Endothelial cell of umbilical vein (primary cell): Measurements from ENCODE around the gene TFRC. TPM values are rescaled to one million over a fixed set of nuclear protein-coding genes. Genes with fewer than 3 reads are reported as not detected.

Source experiments
- BruUV-seq: library from RNA; stranded (reverse); fragments of 400-500 nt; replicated peaks from 2 replicates; lab custom pipeline; 2021; lab: Mats Ljungman, UMichigan
- CTCF ChIA-PET: fragments of 300-600, 350-600 bp; sonication (Branson Sonifier 250); formaldehyde crosslinking; loops from one replicate; lab custom pipeline; 2021; ENCODE audit warnings: antibody characterized with exemption, inconsistent platforms; lab: Charles Lee
- POLR2A ChIA-PET: fragments of 300-600, 350-600 bp; sonication (Branson Sonifier 250); formaldehyde crosslinking; loops from one replicate; lab custom pipeline; 2021; ENCODE audit warnings: antibody characterized with exemption, inconsistent platforms; lab: Charles Lee
- DNase-seq: peaks from one replicate; pipeline ENCODE4 v3.0.0-alpha.2; 2011; ENCODE audit warnings: low read depth, low spot score
- FAIRE-seq: peaks from 2 replicates; lab custom pipeline; 2011; peaks lifted over from hg19 to GRCh38; lab: Jason Lieb, UNC
- H2AFZ ChIP-seq: 2 replicates; pipeline ENCODE4 v1.6.0; 2012; ENCODE audit warnings: low read depth, low read length, control low read depth, inconsistent platforms
- H3K27ac ChIP-seq: 2 replicates; pipeline ENCODE4 v1.5.1; 2011; ENCODE audit warnings: low read depth, mild to moderate bottlenecking, control low read depth, low read length, moderate library complexity; ENCODE audit not compliant: insufficient read depth
- H3K27me3 ChIP-seq, 2 experiments: 2 replicates each; pipeline versions ENCODE4 v1.6.0 to v1.6.1; 2011; ENCODE audit warnings: low read length in 2 of 2, mixed read lengths in 1 of 2; ENCODE audit not compliant: control insufficient read depth in 2 of 2, insufficient read depth in 2 of 2
- H3K36me3 ChIP-seq, 2 experiments: 2 replicates in 1 of 2; 3 replicates in 1 of 2; pipeline ENCODE4 v1.5.1; 2011; ENCODE audit warnings: low read length in 2 of 2, mild to moderate bottlenecking in 1 of 2, moderate library complexity in 1 of 2; ENCODE audit not compliant: control insufficient read depth in 2 of 2, insufficient read depth in 2 of 2; ENCODE audit errors: extremely low read depth in 1 of 2
- H3K4me1 ChIP-seq: 3 replicates; pipeline ENCODE4 v1.5.1; 2011; ENCODE audit warnings: mild to moderate bottlenecking, low read length; ENCODE audit not compliant: control insufficient read depth, insufficient read depth; ENCODE audit errors: extremely low read depth
- H3K4me2 ChIP-seq: 2 replicates; pipeline ENCODE4 v1.6.1; 2011; ENCODE audit warnings: low read length, control low read depth, mixed read lengths; ENCODE audit not compliant: insufficient read depth
- H3K4me3 ChIP-seq, 3 experiments: fragments of 200-600 bp in 1 of 3; sonication (generic), shearing (Covaris generic) in 1 of 3; replicated peaks in 1 of 3; 2 replicates each; pipeline ENCODE4 v1.5.1; 2011 to 2016; ENCODE audit warnings: control low read depth in 3 of 3, low read length in 3 of 3, mild to moderate bottlenecking in 2 of 3, inconsistent platforms in 1 of 3, low read depth in 1 of 3, moderate library complexity in 1 of 3; ENCODE audit not compliant: insufficient read depth in 1 of 3
- H3K79me2 ChIP-seq: 2 replicates; pipeline ENCODE4 v1.6.0; 2012; ENCODE audit warnings: low read length, inconsistent platforms; ENCODE audit not compliant: control insufficient read depth, insufficient read depth
- H3K9ac ChIP-seq: replicated peaks from 2 replicates; pipeline ENCODE3; 2011; ENCODE audit warnings: low read length, control low read depth; ENCODE audit not compliant: insufficient read depth; ENCODE audit errors: extremely low read depth
- H3K9me1 ChIP-seq: replicated peaks from 3 replicates; pipeline ENCODE4 v1.6.0; 2011; ENCODE audit warnings: mild to moderate bottlenecking, low read length; ENCODE audit not compliant: control insufficient read depth, insufficient read depth; ENCODE audit errors: extremely low read depth
- H3K9me3 ChIP-seq: replicated peaks from 2 replicates; pipeline ENCODE4 v1.5.1; 2012; ENCODE audit warnings: low read length, inconsistent platforms; ENCODE audit not compliant: control insufficient read depth, insufficient read depth
- H4K20me1 ChIP-seq: replicated peaks from 2 replicates; pipeline ENCODE3; 2011; ENCODE audit warnings: mild to moderate bottlenecking, low read length; ENCODE audit not compliant: control insufficient read depth, insufficient read depth; ENCODE audit errors: extremely low read depth
- CTCF ChIP-seq, 2 donors: IDR thresholded peaks; 1 replicate in 1 of 2; 2 replicates in 1 of 2; pipeline ENCODE4 v1.5.1; 2011; ENCODE audit warnings: low read length in 2 of 2, mild to moderate bottlenecking in 2 of 2, moderate library complexity in 2 of 2, control low read depth in 1 of 2, inconsistent platforms in 1 of 2, low read depth in 1 of 2; ENCODE audit not compliant: insufficient read depth in 1 of 2; ENCODE audit errors: extremely low read depth in 1 of 2
- EZH2 ChIP-seq: IDR thresholded peaks from 2 replicates; pipeline ENCODE4 v1.6.1; 2012; ENCODE audit warnings: borderline replicate concordance, low read depth, mild to moderate bottlenecking, moderate library complexity, low read length, inconsistent platforms; ENCODE audit not compliant: severe bottlenecking
- FOS ChIP-seq: IDR thresholded peaks from 2 replicates; pipeline ENCODE4 v1.6.1; 2011; ENCODE audit warnings: mild to moderate bottlenecking, low read length, moderate library complexity, borderline replicate concordance; ENCODE audit not compliant: insufficient read depth
- GATA2 ChIP-seq: IDR thresholded peaks from 2 replicates; pipeline ENCODE4 v1.7.0; 2011; ENCODE audit warnings: low read depth, mild to moderate bottlenecking, moderate library complexity, mixed read lengths, low read length; ENCODE audit not compliant: insufficient read length, insufficient read depth
- MAX ChIP-seq: IDR thresholded peaks from 2 replicates; pipeline ENCODE4 v1.6.1; 2011; ENCODE audit not compliant: insufficient read depth, insufficient read length
- MYC ChIP-seq: IDR thresholded peaks from one replicate; pipeline ENCODE4 v1.6.1; 2011; ENCODE audit warnings: mild to moderate bottlenecking, low read depth, low read length
- POLR2A ChIP-seq: IDR thresholded peaks from 2 replicates; pipeline ENCODE4 v1.6.1; 2012; ENCODE audit warnings: low read depth, mild to moderate bottlenecking, control low read depth, low read length
- POLR2AphosphoS5 ChIP-seq: IDR thresholded peaks from 2 replicates; pipeline ENCODE4 v1.6.1; 2012; ENCODE audit warnings: low read depth, mild to moderate bottlenecking, control low read depth, low read length, moderate library complexity; ENCODE audit not compliant: insufficient read depth
- dilution Hi-C: fragments of 300-500 bp; cut with MboI; formaldehyde crosslinking; loops from one replicate; pipeline ENCODE4 v1.15.0; 2019; ENCODE audit warnings: low sequenced_read_pairs; ENCODE audit not compliant: extremely low pct_ligation_motif_present
- intact Hi-C: fragments of 100-400 bp; cut with micrococcal nuclease; formaldehyde crosslinking; loops from one replicate; pipeline ENCODE4 v1.10.0; 2022
- polyA plus RNA-seq, 4 experiments: library from polyadenylated mRNA; depleted of rRNA in 3 of 4; stranded (reverse) in 3 of 4; unstranded in 1 of 4; fragments of >200 nt; gene quantifications; 2 replicates each; pipeline versions ENCODE4 v1.2.1 to v1.2.3, GENCODE V29; 2011 to 2012; ENCODE audit warnings: missing spikeins in 1 of 4
- total RNA-seq: library from RNA; stranded (reverse); gene quantifications from 2 replicates; pipeline ENCODE4 v1.2.3, GENCODE V29; 2021

Gene TFRC
- total and polyA plus RNA-seq, 2 donors (not counting 3 experiments of a cell fraction or from before 2014, with no cell fraction given): 14.1 to 69.6 TPM

DNA sequence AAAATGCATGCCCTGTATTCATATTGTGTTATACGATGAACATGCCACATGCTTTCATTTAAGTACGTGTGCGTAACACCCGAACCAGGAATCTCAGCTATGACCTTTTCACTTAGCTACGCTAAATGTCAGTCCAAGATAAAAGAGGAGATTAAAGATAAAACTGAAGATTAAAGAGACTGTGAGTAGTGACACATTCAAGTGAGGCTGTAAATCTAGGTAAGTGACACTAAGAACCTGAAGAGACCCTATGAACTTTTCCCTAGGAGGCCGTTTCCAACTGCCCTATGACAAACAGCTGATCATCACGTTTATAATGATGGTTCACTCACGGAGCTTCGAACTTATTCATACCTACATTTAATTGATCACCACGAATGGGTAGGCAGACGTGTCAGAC lies 32.2 kb downstream of the TFRC start:
- H3K4me3 ChIP-seq: no peak overlapping the region
- TSS peak; percentile 13 for BruUV-seq
- ChIA-PET POLR2A (no interaction called here), CTCF (interaction anchor here (0.6 to 1.3 kb wide), 4 partner anchors 24 to 370 kb away, joined by 3 read pairs; no protein-coding TSS in a partner anchor)
- no peaks in the 10 kb centered on the region for H3K4me1 ChIP-seq
- no peaks in the 10 kb centered on the region for H3K9me1 ChIP-seq
- no peak overlapping the region for H3K9ac ChIP-seq
- H3K27me3 ChIP-seq: no peaks in the 10 kb centered on the region
- no peak for FAIRE-seq
- peaks cover 2 to 11% of the 10 kb centered on the region in 2 experiments for H3K36me3 ChIP-seq
- no peak overlapping the region for H3K27ac ChIP-seq
- no peak for DNase-seq
- no peak overlapping the region for H2AFZ ChIP-seq
- H4K20me1 ChIP-seq: no peaks in the 10 kb centered on the region
- no peaks in the 10 kb centered on the region for H3K79me2 ChIP-seq
- TF ChIP-seq POLR2AphosphoS5: no peak
- no peak for TF ChIP-seq CTCF (IDR thresholded peaks at IDR 0.05; ENCODE audit: extremely low read depth in 1 of 2, insufficient read depth in 1 of 2, low read depth in 1 of 2, low read length in 2 of 2)
- TF ChIP-seq FOS: no peak
- no peak for TF ChIP-seq MAX
- TF ChIP-seq POLR2A: no peak
- TF ChIP-seq GATA2: no peak
- TF ChIP-seq EZH2: no peak
- no peak for TF ChIP-seq MYC
- intact Hi-C loops (no loop called here), dilution Hi-C loops (no loop called here)
- no peak overlapping the region for H3K4me2 ChIP-seq
- H3K9me3 ChIP-seq: no peaks in the 10 kb centered on the region
